HG02884 (cell line): ENCODE measurements around the gene GIPC2.
"Not testable (repeated sequence)": the region's sequence is repeated elsewhere in the genome, so short reads cannot be mapped to it uniquely, and the experiment has no call there.

Experiments
- ATAC-seq: cut with Tn5 transposase; IDR thresholded peaks from one replicate; pipeline ENCODE4 v1.9.1; 2021; ENCODE audit warnings: mild to moderate bottlenecking, moderate library complexity; ENCODE audit not compliant: unreplicated experiment

GIPC2 gene

GRCh38 chr1:78036450-78036849 lies 9.3 kb upstream of the GIPC2 start:
- no peak for ATAC-seq

- ATAC-seq = no peak
Observed at GRCh38 chr1:78038071-78038470, 7.7 kb upstream of the GIPC2 start.

GRCh38 chr1:78038491-78038939 lies 7.3 kb upstream of the GIPC2 start:
- no peak for ATAC-seq

- no peak for ATAC-seq
Observed at GRCh38 chr1:78040484-78041089, 5.2 kb upstream of the GIPC2 start.

GRCh38 chr1:78043436-78043835 lies 2.3 kb upstream of the GIPC2 start:
- ATAC-seq = no peak

DNA sequence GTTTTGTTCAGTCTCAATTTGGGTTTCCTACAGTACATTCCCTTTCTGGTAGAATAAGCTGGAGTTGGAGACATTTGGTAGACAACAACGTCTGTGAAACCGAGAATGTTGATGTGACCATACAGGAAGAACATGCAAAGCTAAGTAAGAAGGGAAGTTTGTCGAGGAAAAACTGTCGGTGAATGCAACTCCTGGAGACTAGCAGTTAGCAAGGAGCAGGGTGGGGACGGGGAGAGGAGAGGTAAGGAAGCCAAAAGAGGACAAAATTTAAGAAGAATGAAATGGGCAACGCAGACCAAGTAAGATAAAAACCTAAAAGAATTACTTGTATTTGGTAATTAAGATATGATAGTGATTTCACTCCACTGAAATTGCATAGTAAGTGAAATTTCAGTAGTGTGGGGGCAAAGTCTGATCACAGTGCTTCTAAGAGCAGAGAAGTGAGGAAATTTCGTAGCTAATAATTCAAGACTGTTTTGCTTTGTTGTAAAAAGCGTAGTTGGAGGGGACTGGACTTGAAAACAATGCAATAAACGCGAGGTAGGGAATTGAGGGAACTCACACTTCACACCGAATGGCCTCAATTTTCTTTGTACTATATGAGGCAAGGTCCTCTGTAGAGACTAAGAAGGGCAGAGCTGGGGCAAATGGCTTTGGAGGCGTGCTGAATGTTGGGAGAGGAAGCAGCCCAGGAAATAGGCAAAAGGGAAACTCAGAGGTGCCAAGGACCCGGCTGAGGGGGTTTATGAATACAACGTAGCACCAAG lies 787 bp upstream of the GIPC2 start:
- ATAC-seq = no peak

DNA sequence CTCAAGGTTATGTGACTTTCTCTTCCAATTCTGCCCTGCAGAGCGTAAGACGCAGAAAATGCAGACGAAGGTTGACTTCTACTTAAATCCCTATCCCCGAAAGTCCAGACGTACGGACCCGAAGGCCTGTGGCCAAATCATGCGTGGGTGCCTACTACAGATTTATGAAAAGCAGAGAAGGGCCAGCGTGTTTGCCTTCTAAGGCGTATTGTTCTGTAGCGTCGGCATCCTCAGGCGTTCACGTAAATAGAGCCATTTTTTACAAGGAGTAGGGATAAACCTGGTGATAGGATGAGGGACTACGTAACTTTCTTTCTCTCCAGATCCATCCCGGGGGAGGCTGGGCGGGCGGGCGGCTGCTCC lies 222 bp upstream of the GIPC2 start:
- no peak for ATAC-seq

DNA sequence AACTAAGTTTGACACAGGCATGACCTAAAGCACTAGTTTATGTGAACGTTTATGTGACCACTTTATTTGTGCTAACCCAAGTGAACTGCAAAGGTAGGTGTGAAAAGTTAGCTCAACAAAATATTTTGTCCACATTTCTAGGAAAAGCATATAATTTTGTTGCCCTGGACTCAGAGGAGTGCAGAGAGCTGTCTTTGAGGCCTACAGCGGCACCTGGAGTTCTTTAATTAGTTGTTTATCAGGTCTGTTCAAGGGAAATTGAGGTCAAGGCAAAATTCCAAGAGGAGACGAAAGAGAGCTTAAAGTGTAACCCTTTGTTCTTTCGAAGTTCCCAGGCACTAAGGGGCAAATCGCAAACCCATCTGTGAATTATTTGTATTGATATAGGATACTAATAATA lies 1.3 kb downstream of the GIPC2 start:
- no peak for ATAC-seq

DNA sequence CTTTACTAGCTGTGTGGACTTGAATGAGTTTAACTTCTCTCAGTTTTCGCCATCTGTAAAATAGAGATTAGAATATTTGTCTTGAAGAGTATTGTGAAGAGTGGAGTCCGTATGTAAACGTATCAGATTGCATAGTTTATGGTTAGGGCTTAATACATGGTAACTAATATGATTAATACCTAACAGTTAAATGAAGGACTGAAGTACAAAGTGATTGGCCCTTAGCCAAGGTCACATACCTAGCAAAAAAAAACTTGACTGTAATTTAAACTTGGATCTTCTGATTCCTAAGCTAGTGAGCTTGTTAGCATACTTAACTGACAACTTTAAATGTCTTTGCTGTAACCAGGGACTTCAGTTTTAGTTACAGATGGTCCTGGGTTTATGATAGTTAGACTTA lies 1.9 kb downstream of the GIPC2 start:
- ATAC-seq = no peak

GRCh38 chr1:78048446-78048845 lies 2.7 kb downstream of the GIPC2 start:
- ATAC-seq = no peak

DNA sequence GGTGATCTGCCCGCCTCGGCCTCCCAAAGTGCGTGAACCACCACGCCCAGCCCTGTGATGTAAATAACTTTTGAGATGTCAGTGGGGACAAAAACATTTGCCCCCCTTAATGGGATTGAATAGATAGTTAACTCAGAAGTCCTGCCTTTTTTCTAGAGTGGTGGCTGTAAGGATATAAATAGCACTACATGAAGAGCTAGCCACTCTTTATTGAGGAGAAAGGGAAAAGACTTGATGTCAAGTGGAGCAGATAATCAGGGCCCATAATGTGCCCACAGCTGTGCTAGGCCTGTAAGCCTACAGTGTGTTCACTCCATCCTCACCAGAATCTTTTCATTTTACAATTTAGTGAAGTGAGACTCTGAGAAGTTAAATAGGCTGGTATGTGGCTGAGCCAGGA lies 3.6 kb downstream of the GIPC2 start:
- ATAC-seq = no peak

- no peak for ATAC-seq
Observed at GRCh38 chr1:78051005-78051404, 5.2 kb downstream of the GIPC2 start.

DNA sequence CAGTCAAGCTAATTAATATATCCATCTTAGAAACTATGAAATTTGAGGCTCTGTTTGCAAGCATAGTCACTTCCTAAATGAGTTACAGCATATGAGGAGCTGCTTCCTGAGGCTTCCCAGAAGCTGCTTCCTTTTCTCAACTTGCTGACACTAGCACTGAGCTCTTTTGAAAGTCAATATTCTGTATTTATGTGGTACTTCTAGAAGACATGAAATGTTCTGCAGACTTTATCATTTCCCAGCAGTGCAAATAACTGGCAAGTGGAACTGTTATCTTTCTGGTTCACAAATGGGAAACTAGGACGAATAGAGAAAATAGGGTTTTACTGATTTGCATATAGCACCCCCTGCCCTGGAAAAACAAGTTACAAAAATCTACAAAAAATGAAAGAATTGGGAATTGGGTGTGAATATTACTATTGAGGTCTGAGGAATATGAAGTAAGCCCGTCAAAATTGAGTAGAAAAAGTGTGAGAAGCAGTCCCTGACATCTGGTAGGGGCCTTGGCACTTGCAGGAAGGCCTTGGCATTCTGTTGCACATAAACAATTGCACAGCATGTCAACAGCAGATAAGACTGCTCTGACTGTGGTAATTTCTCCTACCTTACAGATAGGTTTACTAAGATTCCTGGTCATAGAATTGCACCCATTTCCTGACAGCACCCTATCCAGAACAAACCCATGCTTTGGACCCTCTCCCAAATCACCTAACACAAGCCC lies 7.1 kb downstream of the GIPC2 start:
- ATAC-seq = no peak

DNA sequence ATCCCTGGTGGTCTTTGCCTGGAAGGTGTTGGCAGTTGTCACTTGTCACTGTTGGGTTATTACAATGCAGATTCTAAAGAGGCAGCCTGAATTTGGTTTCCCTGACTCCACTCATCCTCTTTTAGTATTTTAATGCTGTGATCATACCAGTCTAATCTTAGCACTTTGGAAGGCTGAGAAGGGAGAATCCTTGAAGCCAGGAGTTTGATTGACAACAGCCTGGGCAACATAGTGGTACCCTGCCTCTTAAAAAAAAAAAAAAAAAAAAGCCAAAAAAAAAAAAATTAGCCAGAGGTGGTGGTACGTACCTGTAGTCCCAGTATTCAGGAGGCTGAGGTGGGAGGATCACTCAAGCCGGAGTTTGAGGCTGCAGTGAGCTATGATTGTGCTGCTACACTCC lies 7.7 kb downstream of the GIPC2 start:
- ATAC-seq = no peak

- no peak for ATAC-seq
Observed at GRCh38 chr1:78054559-78054958, 8.8 kb downstream of the GIPC2 start.

GRCh38 chr1:78054972-78055371 lies 9.2 kb downstream of the GIPC2 start:
- no peak for ATAC-seq

- no peak for ATAC-seq
Observed at GRCh38 chr1:78055565-78056132, 9.9 kb downstream of the GIPC2 start.

- ATAC-seq = no peak
Observed at GRCh38 chr1:78058670-78059069, 12.9 kb downstream of the GIPC2 start.

DNA sequence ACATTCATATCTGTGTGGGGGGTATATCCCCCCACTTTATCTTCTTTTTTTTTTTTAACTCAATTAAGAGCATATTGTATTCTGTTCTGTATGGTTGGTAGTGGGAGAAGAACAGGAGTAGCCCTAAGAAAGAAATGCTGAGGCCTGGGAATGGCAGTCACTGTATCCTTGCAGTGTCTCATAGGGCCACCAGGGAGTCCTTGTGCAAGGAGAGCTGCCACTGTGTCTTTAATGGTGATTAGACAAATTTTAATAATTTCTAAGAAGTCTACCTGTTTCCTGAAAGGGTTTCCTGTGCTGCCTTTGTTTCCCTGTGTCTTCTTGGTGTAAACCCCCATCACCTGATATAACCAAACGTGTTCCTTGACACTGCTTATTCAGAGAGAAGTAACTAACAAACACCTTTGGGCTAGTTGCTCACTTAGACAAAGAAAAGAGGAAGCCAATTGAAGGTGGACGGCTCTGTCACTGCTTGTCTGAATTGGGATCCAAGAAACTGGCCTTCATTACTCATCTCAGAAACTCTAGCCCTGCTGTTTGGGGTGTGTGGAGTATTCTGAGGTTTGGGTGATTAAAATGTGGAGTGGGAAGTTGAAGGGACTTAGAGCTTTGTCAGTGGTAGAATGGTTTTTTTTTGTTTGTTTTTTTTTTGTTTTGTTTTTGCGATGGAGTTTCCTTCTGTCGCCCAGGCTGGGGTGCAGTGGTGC lies 15.2 kb downstream of the GIPC2 start:
- ATAC-seq = peak; percentile 99

GRCh38 chr1:78061825-78062523 lies 16.2 kb downstream of the GIPC2 start:
- no peak for ATAC-seq

- not testable (repeated sequence) for ATAC-seq
Observed at GRCh38 chr1:78064886-78065285, 19.1 kb downstream of the GIPC2 start.
